HepG2 (cell line): ENCODE data around the gene ELL. TPM values are rescaled to one million over a fixed set of nuclear protein-coding genes. Genes with fewer than 3 reads are reported as not detected.

Source experiments
- AHDC1 ChIP-seq: sonication (generic); formaldehyde crosslinking; IDR thresholded peaks from 2 replicates; pipeline ENCODE4 v1.5.1; 2020; ENCODE audit warnings: mild to moderate bottlenecking, missing genetic modification reagents, borderline replicate concordance
- AKAP8 ChIP-seq: sonication (generic); formaldehyde crosslinking; IDR thresholded peaks from 2 replicates; pipeline ENCODE4 v1.5.1; 2020; ENCODE audit warnings: mild to moderate bottlenecking, missing genetic modification reagents
- GABPA ChIP-seq, 2 experiments: IDR thresholded peaks; 2 replicates each; pipeline ENCODE4 v1.6.1; 2011 to 2016; ENCODE audit warnings: low read depth in 2 of 2, low read length in 1 of 2, missing biosample characterization in 1 of 2, missing genetic modification characterization in 1 of 2
- KAT2B ChIP-seq: fragments of 150-350 bp; IDR thresholded peaks from 2 replicates; pipeline ENCODE4 v1.6.1; 2014; ENCODE audit warnings: low read depth, low read length, borderline replicate concordance
- MAFK ChIP-seq, 2 experiments: IDR thresholded peaks in 1 of 2; conservative IDR thresholded peaks in 1 of 2; 2 replicates each; pipeline ENCODE4 v1.6.1; 2011; ENCODE audit warnings: improper control_type of control experiment in 2 of 2, low read length in 2 of 2
- NFKBIZ ChIP-seq: IDR thresholded peaks from 2 replicates; pipeline ENCODE4 v1.6.1; 2018; ENCODE audit warnings: missing genetic modification reagents, missing compliant biosample characterization
- RNF219 ChIP-seq: sonication (generic); formaldehyde crosslinking; IDR thresholded peaks from 2 replicates; pipeline ENCODE4 v1.5.0; 2020; ENCODE audit warnings: mild to moderate bottlenecking, missing genetic modification reagents
- SMARCC2 ChIP-seq: fragments of 450-650 bp; IDR thresholded peaks from 2 replicates; pipeline ENCODE4 v1.6.1; 2017; ENCODE audit warnings: antibody characterized with exemption, mild to moderate bottlenecking
- TBX2 ChIP-seq: sonication (generic); formaldehyde crosslinking; IDR thresholded peaks from 2 replicates; pipeline ENCODE4 v1.5.0; 2020; ENCODE audit warnings: missing genetic modification reagents, mild to moderate bottlenecking, borderline replicate concordance
- U2AF1 ChIP-seq: fragments of 200-400 bp; formaldehyde crosslinking; optimal IDR thresholded peaks from 2 replicates; pipeline ENCODE3; 2017; ENCODE audit warnings: mild to moderate bottlenecking, low read depth, low read length
- ZFP36 ChIP-seq: fragments of 150-350 bp; IDR thresholded peaks from 2 replicates; pipeline ENCODE4 v1.6.1; 2018; ENCODE audit warnings: borderline replicate concordance, low read length, low read depth; ENCODE audit not compliant: partially characterized antibody
- ZFX ChIP-seq: sonication (generic); formaldehyde crosslinking; IDR thresholded peaks from 2 replicates; pipeline ENCODE4 v1.4.0; 2020; ENCODE audit warnings: mild to moderate bottlenecking, low read depth, missing genetic modification reagents, moderate library complexity
- ZMYM3 ChIP-seq: sonication (generic); formaldehyde crosslinking; IDR thresholded peaks from 2 replicates; pipeline ENCODE4 v1.5.1; 2020; ENCODE audit warnings: mild to moderate bottlenecking, missing genetic modification reagents
- ZNF230 ChIP-seq: sonication (generic); formaldehyde crosslinking; IDR thresholded peaks from 2 replicates; pipeline ENCODE4 v1.4.0; 2020; ENCODE audit warnings: mild to moderate bottlenecking, missing genetic modification reagents
- ZNF3 ChIP-seq: IDR thresholded peaks from 2 replicates; pipeline ENCODE4 v1.7.0; 2017; ENCODE audit warnings: inconsistent platforms
- ZNF44 ChIP-seq: sonication (generic); formaldehyde crosslinking; IDR thresholded peaks from 2 replicates; pipeline ENCODE4 v1.5.1; 2020; ENCODE audit warnings: mild to moderate bottlenecking, missing genetic modification reagents
- ZNF567 ChIP-seq: sonication (generic); formaldehyde crosslinking; IDR thresholded peaks from 2 replicates; pipeline ENCODE4 v1.8.1; 2023; ENCODE audit warnings: mild to moderate bottlenecking, missing genetic modification reagents, borderline replicate concordance
- ZNF615 ChIP-seq: sonication (generic); formaldehyde crosslinking; IDR thresholded peaks from 2 replicates; pipeline ENCODE4 v1.5.0; 2020; ENCODE audit warnings: mild to moderate bottlenecking, missing genetic modification reagents, borderline replicate concordance
- ZNF629 ChIP-seq: sonication (generic); formaldehyde crosslinking; conservative IDR thresholded peaks from 2 replicates; pipeline ENCODE4 v1.5.0; 2020; ENCODE audit warnings: missing genetic modification reagents
- ZNF724P ChIP-seq: sonication (generic); formaldehyde crosslinking; IDR thresholded peaks from 2 replicates; pipeline ENCODE4 v1.8.0; 2022; ENCODE audit warnings: missing genetic modification reagents, borderline replicate concordance
- ZNF776 ChIP-seq: sonication (generic); formaldehyde crosslinking; IDR thresholded peaks from 2 replicates; pipeline ENCODE4 v1.4.0; 2020; ENCODE audit warnings: mild to moderate bottlenecking, missing genetic modification reagents
- ZNF800 ChIP-seq: sonication (generic); formaldehyde crosslinking; IDR thresholded peaks from 2 replicates; pipeline ENCODE4 v1.4.0; 2020; ENCODE audit warnings: missing genetic modification reagents
- polyA plus RNA-seq, 8 experiments: library from polyadenylated mRNA; depleted of rRNA in 3 of 8; stranded (reverse) in 7 of 8; unstranded in 1 of 8; fragments of >200 nt; fragmentation: Illumina TruSeq in 4 of 8; extraction: Trizol in 4 of 8; gene quantifications; 2 replicates each; pipeline versions ENCODE4 v1.2.1 to v1.2.3, GENCODE V29; 2011 to 2016; ENCODE audit warnings: low read depth in 4 of 8, missing spikeins in 1 of 8, mixed read lengths in 1 of 8; ENCODE audit not compliant: insufficient read depth in 1 of 8
- total RNA-seq, 5 experiments: library from RNA; depleted of rRNA; stranded (reverse); fragments of >200 nt; fragmentation: Illumina TruSeq; extraction: Trizol; gene quantifications; 2 replicates each; pipeline ENCODE4 v1.2.3, GENCODE V29; 2016; ENCODE audit warnings: low read depth in 1 of 5

Gene ELL
- total and polyA plus RNA-seq, 2 of the 13 experiments (the other 11 are each of a cell fraction or from before 2014, with no cell fraction given), result 3.7 to 5.4 TPM

GRCh38 chr19:18416778-18417249, 105.1 kb downstream of the ELL start (continued):
- TF ChIP-seq ZNF44 (CRISPR knock-in tag), result no peak
- TF ChIP-seq AHDC1, result no peak
- TF ChIP-seq U2AF1, result no peak
- 0 out of 2 replicates have a peak, but pooled peaks have one; percentile 38 for TF ChIP-seq AKAP8
- TF ChIP-seq ZFP36, result no peak
- no peak for TF ChIP-seq SMARCC2
- TF ChIP-seq NFKBIZ, result no peak
- no peak for TF ChIP-seq RNF219 (CRISPR knock-in tag)
- no peak for TF ChIP-seq MAFK (conservative IDR thresholded peaks at IDR 0.05 in 1 of 2, IDR thresholded peaks at IDR 0.05 in 1 of 2; ENCODE audit: low read length in 2 of 2)
- TF ChIP-seq ZNF230, result no peak
- no peak for TF ChIP-seq KAT2B
- TF ChIP-seq ZFX, result peak; percentile 33; the same call in 1 of the 2 replicates
- no peak for TF ChIP-seq ZNF3 (CRISPR knock-in tag)
- TF ChIP-seq ZNF615 (CRISPR knock-in tag), result no peak
- no peak for TF ChIP-seq ZNF776 (CRISPR knock-in tag)
- TF ChIP-seq TBX2, result peak; percentile 17; the same call in 1 of the 2 replicates
- no peak for TF ChIP-seq ZNF800 (CRISPR knock-in tag)
- TF ChIP-seq ZNF567 (CRISPR knock-in tag), result no peak
- TF ChIP-seq ZNF629 (CRISPR knock-in tag), result no peak
- no peak for TF ChIP-seq GABPA (IDR thresholded peaks at IDR 0.05; ENCODE audit: low read depth, low read length)
- TF ChIP-seq GABPA (CRISPR knock-in tag; IDR thresholded peaks at IDR 0.05; ENCODE audit: low read depth), result no peak
- no peak for TF ChIP-seq ZMYM3 (CRISPR knock-in tag)
- TF ChIP-seq ZNF724P, result no peak
